CD8-positive, alpha-beta memory T cell (primary cell): ENCODE results near the gene RPL29. TPM values are rescaled to one million over a fixed set of nuclear protein-coding genes. Genes with fewer than 3 reads are reported as not detected.

Experiments used
- CTCF ChIA-PET: fragments of 350-600 bp; sonication (Branson Sonifier 250); formaldehyde crosslinking; loops from one replicate; lab custom pipeline; 2021; ENCODE audit warnings: antibody characterized with exemption; lab: Charles Lee
- POLR2A ChIA-PET: fragments of 350-600 bp; sonication (Branson Sonifier 250); formaldehyde crosslinking; loops from one replicate; lab custom pipeline; 2021; ENCODE audit warnings: antibody characterized with exemption; lab: Charles Lee
- DNase-seq, 5 donors: peaks; one replicate each; pipeline versions ENCODE4 v3.0.0 to v3.0.0-alpha.2; 2020 to 2022; ENCODE audit warnings: mixed read lengths in 1 of 5
- H3K27ac ChIP-seq: one replicate; pipeline ENCODE4 v1.7.0; 2013; ENCODE audit warnings: low read depth, mild to moderate bottlenecking, low read length, moderate library complexity
- H3K27me3 ChIP-seq: 2 replicates; pipeline ENCODE4 v1.7.0; 2013; ENCODE audit warnings: low read length, mild to moderate bottlenecking; ENCODE audit not compliant: insufficient read depth, poor library complexity, severe bottlenecking
- H3K36me3 ChIP-seq: 2 replicates; pipeline ENCODE4 v1.7.0; 2013; ENCODE audit warnings: mild to moderate bottlenecking, low read length, moderate library complexity; ENCODE audit not compliant: insufficient read depth
- H3K4me1 ChIP-seq: 2 replicates; pipeline ENCODE4 v1.7.0; 2013; ENCODE audit warnings: mild to moderate bottlenecking, low read length, moderate library complexity; ENCODE audit not compliant: insufficient read depth
- H3K4me3 ChIP-seq: 2 replicates; pipeline ENCODE4 v1.7.0; 2013; ENCODE audit warnings: mild to moderate bottlenecking, low read length
- H3K9me3 ChIP-seq: 2 replicates; pipeline ENCODE4 v1.7.0; 2013; ENCODE audit warnings: mild to moderate bottlenecking, low read length
- H3K27ac Mint-ChIP-seq, 8 donors: one replicate each; pipeline ENCODE4 v1.8.0; 2020 to 2021; ENCODE audit warnings: mixed read lengths in 8 of 8, mild to moderate bottlenecking in 6 of 8, inconsistent platforms in 3 of 8, moderate library complexity in 3 of 8
- H3K27me3 Mint-ChIP-seq, 2 donors: one replicate each; pipeline ENCODE4 v1.8.0; 2020 to 2021; ENCODE audit warnings: mixed read lengths in 2 of 2, mild to moderate bottlenecking in 1 of 2, moderate library complexity in 1 of 2
- H3K36me3 Mint-ChIP-seq, 3 donors: one replicate each; pipeline ENCODE4 v1.8.0; 2020 to 2021; ENCODE audit warnings: mixed read lengths in 3 of 3, inconsistent platforms in 1 of 3, mild to moderate bottlenecking in 1 of 3
- H3K4me1 Mint-ChIP-seq, 3 donors: one replicate each; pipeline ENCODE4 v1.8.0; 2020 to 2021; ENCODE audit warnings: mixed read lengths in 3 of 3, inconsistent platforms in 1 of 3, mild to moderate bottlenecking in 1 of 3
- H3K4me3 Mint-ChIP-seq, 7 donors: one replicate each; pipeline ENCODE4 v1.8.0; 2020 to 2021; ENCODE audit warnings: mixed read lengths in 7 of 7, mild to moderate bottlenecking in 6 of 7, moderate library complexity in 4 of 7, inconsistent platforms in 2 of 7
- H3K9me3 Mint-ChIP-seq, 5 donors: one replicate each; pipeline ENCODE4 v1.8.0; 2020 to 2022; ENCODE audit warnings: mixed read lengths in 5 of 5, mild to moderate bottlenecking in 3 of 5, moderate library complexity in 2 of 5, inconsistent platforms in 1 of 5
- polyA plus RNA-seq: library from polyadenylated mRNA; unstranded; fragments of 300-500 nt; fragmentation: Illumina TruSeq; gene quantifications from one replicate; pipeline ENCODE4 v1.2.3, GENCODE V29; 2021
- total RNA-seq, 2 experiments: library from RNA; stranded (reverse); gene quantifications; one replicate each; pipeline ENCODE4 v1.2.3, GENCODE V29; 2021

Gene RPL29
- total and polyA plus RNA-seq, 3 experiments from 2014 or later, result 1,261 to 1,382 (median 1,367) TPM

GRCh38 chr3:51984269-51984647 lies 11.4 kb downstream of the RPL29 start:
- Mint-ChIP-seq H3K4me3 (peak overlapping the region in 6 of 7 donors; percentile 68 to 95 (median 90)), H3K27ac (peak overlapping the region in 6 of 8 donors; percentile 57 to 94 (median 91)), H3K9me3 (no peaks in the 10 kb centered on the region), H3K36me3 (peaks cover 0 to 1% (median 0%) of the 10 kb centered on the region in 3 donors), H3K4me1 (peaks cover 23 to 29% (median 25%) of the 10 kb centered on the region in 3 donors), H3K27me3 (no peaks in the 10 kb centered on the region)
- Histone ChIP-seq H3K4me3 (peak overlapping the region; percentile 87), H3K9me3 (no peaks in the 10 kb centered on the region), H3K4me1 (peaks cover 20% of the 10 kb centered on the region), H3K27ac (peak overlapping the region; percentile 77), H3K27me3 (no peaks in the 10 kb centered on the region), H3K36me3 (no peaks in the 10 kb centered on the region)
- DNase-seq, result no peak
- ChIA-PET POLR2A (interaction anchor here (0.7 to 2.1 kb wide), 3 partner anchors 10 to 213 kb away, joined by 3 to 14 read pairs (median 6); partner anchors contain the start of genes ABHD14A, ABHD14B and PCBP4), CTCF (interaction anchor here (0.7 to 3.9 kb wide), 7 partner anchors 10 to 354 kb away, joined by 3 to 43 read pairs (median 4); partner anchors contain the start of genes ABHD14A and ABHD14B)

- no peak for DNase-seq
- ChIA-PET CTCF (interaction anchor here (0.7 to 3.9 kb wide), 11 partner anchors 8 to 355 kb away, joined by 3 to 43 read pairs (median 4); partner anchors contain the start of genes ABHD14A, ABHD14B and RRP9), POLR2A (interaction anchor here (0.7 to 2.1 kb wide), 7 partner anchors 9 to 214 kb away, joined by 3 to 14 read pairs (median 6); partner anchors contain the start of genes ABHD14A, ABHD14B, PARP3 and PCBP4)
- Mint-ChIP-seq H3K27ac (peak overlapping the region; percentile 57 to 99 (median 90)), H3K4me3 (peak overlapping the region; percentile 80 to 96 (median 93)), H3K36me3 (peaks cover 0 to 1% (median 0%) of the 10 kb centered on the region in 3 donors), H3K27me3 (no peaks in the 10 kb centered on the region), H3K4me1 (peaks cover 24 to 29% (median 29%) of the 10 kb centered on the region in 3 donors), H3K9me3 (no peaks in the 10 kb centered on the region)
- Histone ChIP-seq H3K27me3 (no peaks in the 10 kb centered on the region), H3K9me3 (no peaks in the 10 kb centered on the region), H3K4me3 (peak overlapping the region; percentile 87), H3K36me3 (no peaks in the 10 kb centered on the region), H3K27ac (peak overlapping the region; percentile 77), H3K4me1 (peaks cover 20% of the 10 kb centered on the region)
Measured at GRCh38 chr3:51983578-51984268, 12.0 kb downstream of the RPL29 start.

- no peaks in the 10 kb centered on the region for H3K9me3 Mint-ChIP-seq
- POLR2A ChIA-PET, result interaction anchor here (1.0 to 2.1 kb wide), 7 partner anchors 9 to 74 kb away, joined by 4 to 14 read pairs (median 6); partner anchors contain the start of genes ABHD14A, ABHD14B, PARP3 and PCBP4
Measured at GRCh38 chr3:51982838-51983577, 12.7 kb downstream of the RPL29 start, which contains the start of gene ACY1. TSS of gene ACY1 (plus strand) at chr3:51983535. CDS start at chr3:51984065, 530 bp downstream.

GRCh38 chr3:51982352-51982837 lies 13.3 kb downstream of the RPL29 start:
- peak in 1 of 5 donors; percentile 23 for DNase-seq
- no peaks in the 10 kb centered on the region for H3K27me3 ChIP-seq
- no peaks in the 10 kb centered on the region for H3K27me3 Mint-ChIP-seq
- H3K9me3 Mint-ChIP-seq, result no peaks in the 10 kb centered on the region
- peak overlapping the region; percentile 77 for H3K27ac ChIP-seq
- H3K4me1 Mint-ChIP-seq, result peaks cover 25 to 32% (median 31%) of the 10 kb centered on the region in 3 donors
- H3K4me1 ChIP-seq, result peaks cover 23% of the 10 kb centered on the region
- peak overlapping the region; percentile 57 to 98 (median 92) for H3K27ac Mint-ChIP-seq
- CTCF ChIA-PET, result interaction anchor here (0.6 to 3.9 kb wide), 10 partner anchors 8 to 1413 kb away, joined by 3 to 43 read pairs (median 6); partner anchors contain the start of genes ABHD14A, ABHD14B, DUSP7 and HEMK1
- H3K4me3 ChIP-seq, result peak overlapping the region; percentile 87
- no peaks in the 10 kb centered on the region for H3K9me3 ChIP-seq
- no peaks in the 10 kb centered on the region for H3K36me3 ChIP-seq
- peak overlapping the region; percentile 83 to 96 (median 93) for H3K4me3 Mint-ChIP-seq
- POLR2A ChIA-PET, result interaction anchor here (1.0 to 2.1 kb wide), 6 partner anchors 8 to 41 kb away, joined by 4 to 14 read pairs (median 9); partner anchors contain the start of genes ABHD14A, ABHD14B, PARP3 and PCBP4
- peaks cover 0 to 1% (median 0%) of the 10 kb centered on the region in 3 donors for H3K36me3 Mint-ChIP-seq

More at GRCh38 chr3:51982838-51983577, 12.7 kb downstream of the RPL29 start, which contains the start of gene ACY1:
- peak within 1 kb of the TSS; percentile 57 to 99 (median 94) for H3K27ac Mint-ChIP-seq
- Histone ChIP-seq H3K4me1 (peaks cover 20% of the 10 kb centered on the region), H3K36me3 (no peaks in the 10 kb centered on the region), H3K27ac (peak within 1 kb of the TSS; percentile 77), H3K9me3 (no peaks in the 10 kb centered on the region), H3K4me3 (peak within 1 kb of the TSS; percentile 87), H3K27me3 (no peaks in the 10 kb centered on the region)
- no peaks in the 10 kb centered on the region for H3K27me3 Mint-ChIP-seq
- H3K36me3 Mint-ChIP-seq, result peaks cover 0 to 1% (median 0%) of the 10 kb centered on the region in 3 donors
- CTCF ChIA-PET, result interaction anchor here (0.6 to 3.9 kb wide), 11 partner anchors 9 to 1414 kb away, joined by 3 to 43 read pairs (median 5); partner anchors contain the start of genes ABHD14A, ABHD14B, DUSP7 and HEMK1
- DNase-seq, result peak; percentile 63 to 81 (median 72)
- H3K4me1 Mint-ChIP-seq, result peaks cover 24 to 29% (median 29%) of the 10 kb centered on the region in 3 donors
- H3K4me3 Mint-ChIP-seq, result peak within 1 kb of the TSS; percentile 83 to 96 (median 93)

GRCh38 chr3:51980253-51980652 lies 15.4 kb downstream of the RPL29 start:
- Mint-ChIP-seq H3K9me3 (no peaks in the 10 kb centered on the region), H3K27me3 (no peaks in the 10 kb centered on the region), H3K36me3 (peaks cover 0 to 4% (median 1%) of the 10 kb centered on the region in 3 donors), H3K27ac (no peak overlapping the region), H3K4me1 (peaks cover 39 to 47% (median 46%) of the 10 kb centered on the region in 3 donors), H3K4me3 (no peak overlapping the region)
- Histone ChIP-seq H3K27me3 (no peaks in the 10 kb centered on the region), H3K4me3 (no peak overlapping the region), H3K27ac (no peak overlapping the region), H3K9me3 (no peaks in the 10 kb centered on the region), H3K4me1 (peaks cover 42% of the 10 kb centered on the region), H3K36me3 (no peaks in the 10 kb centered on the region)
- no peak for DNase-seq
- CTCF ChIA-PET, result interaction anchor here (1.2 kb wide), 2 partner anchors 11 to 37 kb away, joined by 3 read pairs; no protein-coding TSS in a partner anchor
- POLR2A ChIA-PET, result interaction anchor here (1.1 kb wide), 1 partner anchor 12 kb away, joined by 3 read pairs; no protein-coding TSS in a partner anchor

- ChIA-PET CTCF (no interaction called here), POLR2A (no interaction called here)
- Histone ChIP-seq H3K9me3 (no peaks in the 10 kb centered on the region), H3K4me1 (peaks cover 46% of the 10 kb centered on the region), H3K36me3 (no peaks in the 10 kb centered on the region), H3K27ac (no peak overlapping the region), H3K4me3 (no peak overlapping the region), H3K27me3 (no peaks in the 10 kb centered on the region)
- Mint-ChIP-seq H3K9me3 (no peaks in the 10 kb centered on the region), H3K27ac (peak overlapping the region in 2 of 8 donors; percentile 8 to 9), H3K4me1 (peaks cover 43 to 53% (median 50%) of the 10 kb centered on the region in 3 donors), H3K4me3 (peak overlapping the region in 2 of 7 donors; percentile 29 to 95), H3K27me3 (no peaks in the 10 kb centered on the region), H3K36me3 (peaks cover 0 to 13% (median 1%) of the 10 kb centered on the region in 3 donors)
- DNase-seq, result no peak
Measured at GRCh38 chr3:51978143-51978502, 17.6 kb downstream of the RPL29 start.
